Endodermal cell (in vitro differentiated cells): ENCODE results near the gene GASK1B. TPM values are rescaled to one million over a fixed set of nuclear protein-coding genes. Genes with fewer than 3 reads are reported as not detected.
A peak's percentile ranks its signal among the peaks of the same experiment; 100 is the strongest.

Source experiments
- DNase-seq: peaks from one replicate; pipeline ENCODE4 v3.0.0-alpha.2; 2017
- H3K27ac ChIP-seq: 2 replicates; pipeline ENCODE4 v1.5.1; 2013; ENCODE audit warnings: mild to moderate bottlenecking, low read depth, low read length, moderate library complexity
- H3K27me3 ChIP-seq: 2 replicates; pipeline ENCODE4 v1.6.1; 2013; ENCODE audit warnings: mild to moderate bottlenecking, low read length, moderate library complexity; ENCODE audit not compliant: insufficient read depth, control insufficient read depth, poor library complexity, severe bottlenecking
- H3K36me3 ChIP-seq: 2 replicates; pipeline ENCODE4 v1.7.0; 2013; ENCODE audit warnings: mild to moderate bottlenecking, low read length, moderate library complexity; ENCODE audit not compliant: control insufficient read depth, insufficient read depth
- H3K4me1 ChIP-seq: one replicate; pipeline ENCODE4 v1.7.0; 2013; ENCODE audit warnings: low read length; ENCODE audit not compliant: control insufficient read depth, insufficient read depth
- H3K4me3 ChIP-seq: 2 replicates; pipeline ENCODE4 v1.5.1; 2013; ENCODE audit warnings: mild to moderate bottlenecking, low read length, moderate library complexity
- H3K9ac ChIP-seq: 2 replicates; pipeline ENCODE4 v1.6.1; 2013; ENCODE audit warnings: mild to moderate bottlenecking, low read length, moderate library complexity; ENCODE audit not compliant: poor library complexity, severe bottlenecking; ENCODE audit errors: extremely low read depth
- H3K9me3 ChIP-seq: 2 replicates; pipeline ENCODE4 v1.6.1; 2013; ENCODE audit warnings: mild to moderate bottlenecking, low read length, moderate library complexity; ENCODE audit not compliant: control insufficient read depth
- H3K27ac Mint-ChIP-seq: 2 replicates; pipeline ENCODE4 v1.8.0; 2020; ENCODE audit warnings: mixed read lengths
- H3K27me3 Mint-ChIP-seq: 2 replicates; pipeline ENCODE4 v1.8.0; 2021; ENCODE audit warnings: mild to moderate bottlenecking, mixed read lengths; ENCODE audit not compliant: insufficient read depth
- H3K36me3 Mint-ChIP-seq: 2 replicates; pipeline ENCODE4 v1.8.0; 2020; ENCODE audit warnings: low read depth, mixed read lengths
- H3K4me1 Mint-ChIP-seq: 2 replicates; pipeline ENCODE4 v1.8.0; 2020; ENCODE audit warnings: mixed read lengths
- H3K4me3 Mint-ChIP-seq: 2 replicates; pipeline ENCODE4 v1.8.0; 2020; ENCODE audit warnings: mild to moderate bottlenecking, moderate library complexity, mixed read lengths
- H3K9me3 Mint-ChIP-seq: 2 replicates; pipeline ENCODE4 v1.8.0; 2020; ENCODE audit warnings: mild to moderate bottlenecking, mixed read lengths
- WGBS, 2 experiments: methylation state at CpG; one replicate each; pipeline versions ENCODE4 v1.1.5 to v1.1.7; 2013; ENCODE audit warnings: missing lambda C conversion rate in 2 of 2, mixed read lengths in 1 of 2; ENCODE audit not compliant: insufficient coverage in 1 of 2, insufficient read length in 1 of 2; 5-methylcytosine and 5-hydroxymethylcytosine counted together
- total RNA-seq, 2 donors: library from RNA; stranded (reverse); fragmentation: NEBNext Ultra II Directional in 1 of 2; extraction: Animal tissue kit (Norgen Biotek cat#: 25700) in 1 of 2; gene quantifications; 2 replicates in 1 of 2; 3 replicates in 1 of 2; pipeline ENCODE4 v1.2.1, GENCODE V29; 2021
- TF ChIP-seq, protein P1 (sequence below): fragments of 200-600 bp; sonication (generic); conservative IDR thresholded peaks from 2 replicates; pipeline ENCODE4 v1.5.0; 2021; ENCODE audit warnings: antibody characterized with exemption, mild to moderate bottlenecking

The GASK1B gene
- total RNA-seq, 2 donors from 2014 or later = 2.3 to 4.4 TPM

DNA sequence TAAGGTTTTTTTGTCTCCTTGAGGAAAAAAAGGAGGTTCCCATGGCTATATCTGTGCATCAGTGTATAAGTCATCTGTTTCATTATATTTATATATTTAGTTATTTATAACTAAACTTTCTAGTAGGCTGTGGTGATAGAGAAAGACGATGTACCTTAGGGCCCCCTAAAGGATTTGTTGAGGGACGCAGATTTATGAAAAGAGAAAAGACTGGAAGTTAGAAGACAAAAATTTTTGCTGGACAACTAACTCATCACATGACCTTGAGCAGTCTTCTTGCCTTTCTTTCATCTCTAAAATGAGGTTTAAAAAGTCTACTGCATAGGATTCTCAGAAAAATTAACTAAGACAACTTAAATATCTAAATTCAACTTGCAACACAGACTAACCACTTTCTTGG, 6.1 kb downstream of the GASK1B start:
- peaks cover 3% of the 10 kb centered on the region for H3K4me1 ChIP-seq
- no peaks in the 10 kb centered on the region for H3K9me3 ChIP-seq
- H3K27ac ChIP-seq = no peak overlapping the region
- H3K9ac ChIP-seq = no peak overlapping the region
- TF ChIP-seq, protein P1, sequence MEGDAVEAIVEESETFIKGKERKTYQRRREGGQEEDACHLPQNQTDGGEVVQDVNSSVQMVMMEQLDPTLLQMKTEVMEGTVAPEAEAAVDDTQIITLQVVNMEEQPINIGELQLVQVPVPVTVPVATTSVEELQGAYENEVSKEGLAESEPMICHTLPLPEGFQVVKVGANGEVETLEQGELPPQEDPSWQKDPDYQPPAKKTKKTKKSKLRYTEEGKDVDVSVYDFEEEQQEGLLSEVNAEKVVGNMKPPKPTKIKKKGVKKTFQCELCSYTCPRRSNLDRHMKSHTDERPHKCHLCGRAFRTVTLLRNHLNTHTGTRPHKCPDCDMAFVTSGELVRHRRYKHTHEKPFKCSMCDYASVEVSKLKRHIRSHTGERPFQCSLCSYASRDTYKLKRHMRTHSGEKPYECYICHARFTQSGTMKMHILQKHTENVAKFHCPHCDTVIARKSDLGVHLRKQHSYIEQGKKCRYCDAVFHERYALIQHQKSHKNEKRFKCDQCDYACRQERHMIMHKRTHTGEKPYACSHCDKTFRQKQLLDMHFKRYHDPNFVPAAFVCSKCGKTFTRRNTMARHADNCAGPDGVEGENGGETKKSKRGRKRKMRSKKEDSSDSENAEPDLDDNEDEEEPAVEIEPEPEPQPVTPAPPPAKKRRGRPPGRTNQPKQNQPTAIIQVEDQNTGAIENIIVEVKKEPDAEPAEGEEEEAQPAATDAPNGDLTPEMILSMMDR = peak; percentile 15
- H3K4me3 ChIP-seq = no peak overlapping the region
- Mint-ChIP-seq H3K4me3 (no peak overlapping the region), H3K27ac (no peak overlapping the region), H3K9me3 (no peaks in the 10 kb centered on the region), H3K27me3 (no peaks in the 10 kb centered on the region), H3K4me1 (peaks cover 14% of the 10 kb centered on the region), H3K36me3 (peaks cover 2% of the 10 kb centered on the region)
- no peaks in the 10 kb centered on the region for H3K27me3 ChIP-seq
- no peaks in the 10 kb centered on the region for H3K36me3 ChIP-seq
- WGBS, 2 experiments = 91% methylated on average over 2 of the region's 2 CpGs; no CpG with 5 or more reads in 1 of the 2 experiments
- no peak for DNase-seq

DNA sequence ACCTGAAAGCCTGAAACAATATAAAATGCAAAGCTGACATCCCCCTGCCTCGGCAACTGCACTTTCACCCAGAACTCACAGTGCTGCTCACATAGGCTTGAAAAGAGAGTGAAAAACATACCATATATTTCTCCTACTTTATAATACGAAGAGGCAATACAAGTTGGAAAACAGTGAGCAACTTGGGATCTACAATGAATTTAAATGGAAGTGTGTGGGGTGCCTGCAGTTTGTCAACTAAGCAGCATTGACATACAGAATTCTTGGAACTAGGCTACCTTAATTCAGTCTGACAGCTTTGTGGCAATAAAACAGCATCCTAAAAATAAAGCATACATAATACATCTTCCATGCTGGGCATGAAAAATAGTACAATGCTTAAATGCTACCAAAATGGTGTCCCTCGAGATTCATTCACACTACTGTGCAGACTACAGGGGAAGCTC, 8.0 kb downstream of the GASK1B start:
- Mint-ChIP-seq H3K9me3 (no peaks in the 10 kb centered on the region), H3K36me3 (no peaks in the 10 kb centered on the region), H3K4me1 (peaks cover 19% of the 10 kb centered on the region), H3K4me3 (no peak overlapping the region), H3K27ac (no peak overlapping the region), H3K27me3 (no peaks in the 10 kb centered on the region)
- Histone ChIP-seq H3K4me3 (no peak overlapping the region), H3K4me1 (peaks cover 4% of the 10 kb centered on the region), H3K9me3 (no peaks in the 10 kb centered on the region), H3K9ac (no peak overlapping the region), H3K36me3 (no peaks in the 10 kb centered on the region), H3K27me3 (no peaks in the 10 kb centered on the region), H3K27ac (peak overlapping the region; percentile 45)
- TF ChIP-seq, protein P1 = no peak
- WGBS, 2 experiments = 90 to 95% methylated on average over 2 to 3 of the region's 3 CpGs
- DNase-seq = no peak

DNA sequence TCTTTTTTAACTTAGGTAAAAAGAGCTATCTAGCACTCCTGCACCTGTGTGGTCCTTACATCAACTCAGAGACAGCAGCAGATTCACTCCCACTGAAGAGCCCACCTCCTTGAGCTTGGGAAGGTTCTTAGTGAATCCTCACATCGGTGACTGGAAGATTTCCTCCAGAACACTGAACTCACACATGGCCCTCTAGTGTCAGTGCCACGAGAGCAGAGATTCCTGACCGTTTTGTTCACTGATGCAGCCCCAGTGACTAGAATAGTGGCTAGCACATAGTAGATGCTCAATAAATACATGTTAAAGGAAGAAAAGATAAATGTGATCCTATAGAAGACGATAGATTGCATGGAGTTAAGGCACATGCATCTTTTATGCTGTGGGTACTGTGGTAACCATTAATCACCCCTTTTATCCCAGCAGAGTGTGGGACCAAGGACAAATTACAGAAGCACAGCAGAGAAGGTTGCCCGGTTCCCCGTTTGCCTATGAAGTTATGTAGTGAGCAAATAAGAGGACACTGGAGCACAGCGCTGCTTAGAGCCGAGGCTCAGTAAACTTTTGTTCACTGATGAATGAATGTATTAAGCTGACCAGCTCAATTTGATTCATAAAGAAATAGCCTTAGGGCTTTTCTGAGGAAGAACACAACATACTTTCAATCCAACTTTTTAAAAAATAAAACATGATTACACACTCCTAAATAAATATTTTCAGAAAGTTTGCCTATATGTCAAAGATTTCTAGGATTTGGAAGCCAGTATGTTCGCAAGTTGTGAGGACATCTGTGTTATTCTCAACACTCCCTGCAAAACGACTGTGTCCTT, 8.7 kb downstream of the GASK1B start:
- no peaks in the 10 kb centered on the region for H3K9me3 ChIP-seq
- no peak overlapping the region for H3K9ac ChIP-seq
- no peak overlapping the region for H3K27ac Mint-ChIP-seq
- TF ChIP-seq, protein P1 = no peak
- no peaks in the 10 kb centered on the region for H3K9me3 Mint-ChIP-seq
- H3K27me3 Mint-ChIP-seq = no peaks in the 10 kb centered on the region
- no peaks in the 10 kb centered on the region for H3K36me3 ChIP-seq
- H3K4me3 Mint-ChIP-seq = no peak overlapping the region
- no peak overlapping the region for H3K4me3 ChIP-seq
- H3K27ac ChIP-seq = peak overlapping the region; percentile 45
- H3K4me1 Mint-ChIP-seq = peaks cover 20% of the 10 kb centered on the region
- H3K36me3 Mint-ChIP-seq = no peaks in the 10 kb centered on the region
- 78 to 92% methylated on average over 5 to 10 of the region's 10 CpGs for WGBS, 2 experiments
- H3K4me1 ChIP-seq = peaks cover 4% of the 10 kb centered on the region
- no peak for DNase-seq
- no peaks in the 10 kb centered on the region for H3K27me3 ChIP-seq
